ENCODE results near the gene B3GALT6.

B3GALT6 gene

GRCh38 chr1:1250786-1251284 is 18.8 kb downstream of the B3GALT6 start:
- TF ChIP-seq ZFX (IDR thresholded peaks at IDR 0.05; ENCODE audit: borderline replicate concordance) (no peak), CTCF (IDR thresholded peaks at IDR 0.05) (no peak)
- H3K27ac ChIP-seq: peak overlapping the region; percentile 37; the same call in 1 of the 2 replicates

GRCh38 chr1:1253314-1253713 is 21.3 kb downstream of the B3GALT6 start:
- TF ChIP-seq CTCF (IDR thresholded peaks at IDR 0.05) (no peak), ZFX (IDR thresholded peaks at IDR 0.05; ENCODE audit: borderline replicate concordance) (no peak)
- no peak overlapping the region for H3K27ac ChIP-seq

- H3K27ac ChIP-seq: no peak overlapping the region
- TF ChIP-seq ZFX (IDR thresholded peaks at IDR 0.05; ENCODE audit: borderline replicate concordance) (no peak), CTCF (IDR thresholded peaks at IDR 0.05) (no peak)
Observed at GRCh38 chr1:1253972-1254666, 22.1 kb downstream of the B3GALT6 start.

GRCh38 chr1:1254667-1254998 is 22.6 kb downstream of the B3GALT6 start:
- H3K27ac ChIP-seq: no peak overlapping the region
- no peak for TF ChIP-seq CTCF (IDR thresholded peaks at IDR 0.05)
- TF ChIP-seq ZFX (IDR thresholded peaks at IDR 0.05; ENCODE audit: borderline replicate concordance): no peak

GRCh38 chr1:1255078-1255477 is 23.0 kb downstream of the B3GALT6 start:
- H3K27ac ChIP-seq: no peak overlapping the region
- TF ChIP-seq ZFX (IDR thresholded peaks at IDR 0.05; ENCODE audit: borderline replicate concordance): no peak

- H3K27ac ChIP-seq: no peak overlapping the region
- no peak for TF ChIP-seq ZFX (IDR thresholded peaks at IDR 0.05; ENCODE audit: borderline replicate concordance)
- TF ChIP-seq CTCF (IDR thresholded peaks at IDR 0.05): no peak
Observed at GRCh38 chr1:1255611-1256010, 23.6 kb downstream of the B3GALT6 start.

GRCh38 chr1:1256956-1257871 is 25.2 kb downstream of the B3GALT6 start:
- no peak for TF ChIP-seq ZFX (IDR thresholded peaks at IDR 0.05; ENCODE audit: borderline replicate concordance)
- TF ChIP-seq CTCF (IDR thresholded peaks at IDR 0.05): no peak
- H3K27ac ChIP-seq: no peak overlapping the region

All from 22Rv1 (cell line).